Upper lobe of left lung (tissue), 6 donors: Measurements from ENCODE around the gene HSFX2. TPM values are rescaled to one million over a fixed set of nuclear protein-coding genes. Genes with fewer than 3 reads are reported as not detected.
"Not testable (repeated sequence)": the region's sequence is repeated elsewhere in the genome, so short reads cannot be mapped to it uniquely, and the experiment has no call there.

ENCODE experiments used
- ATAC-seq, 2 donors: fragments of 200-7000 bp; cut with Tn5 transposase; one replicate each; pipeline ENCODE4 v1.9.1; 2022; ENCODE audit warnings: mild to moderate bottlenecking in 2 of 2, moderate library complexity in 2 of 2; ENCODE audit not compliant: low FRiP score in 2 of 2
- DNase-seq, 2 donors: peaks; one replicate each; pipeline ENCODE4 v3.0.0-alpha.2; 2019 to 2020
- H3K27ac ChIP-seq, 4 donors: fragments of 200-600 bp; sonication (generic); one replicate each; pipeline ENCODE4 v1.5.1; 2016 to 2019
- H3K27me3 ChIP-seq, 4 donors: fragments of 200-600 bp; sonication (generic); one replicate each; pipeline ENCODE4 v1.5.1; 2017 to 2019
- H3K36me3 ChIP-seq, 4 donors: fragments of 200-600 bp; sonication (generic); one replicate each; pipeline ENCODE4 v1.5.1; 2016 to 2019
- H3K4me1 ChIP-seq, 4 donors: fragments of 200-600 bp; sonication (generic); one replicate each; pipeline ENCODE4 v1.5.1; 2018 to 2019
- H3K4me3 ChIP-seq, 4 donors: fragments of 200-600 bp; sonication (generic); one replicate each; pipeline ENCODE4 v1.5.1; 2017 to 2019; ENCODE audit warnings: mild to moderate bottlenecking in 2 of 4, moderate library complexity in 1 of 4
- H3K9me3 ChIP-seq, 4 donors: fragments of 200-600 bp; sonication (generic); one replicate each; pipeline ENCODE4 v1.5.1; 2018 to 2019
- EP300 ChIP-seq, 4 donors: sonication (generic); formaldehyde crosslinking; IDR thresholded peaks; one replicate each; pipeline ENCODE4 v1.5.1; 2017; ENCODE audit warnings: antibody characterized with exemption in 4 of 4, control low read depth in 2 of 4
- POLR2A ChIP-seq, 4 donors: fragments of 450-650 bp; IDR thresholded peaks; one replicate each; pipeline ENCODE4 v1.5.1; 2016 to 2017; ENCODE audit warnings: antibody characterized with exemption in 4 of 4, mild to moderate bottlenecking in 2 of 4
- POLR2AphosphoS5 ChIP-seq, 2 donors: sonication (generic); formaldehyde crosslinking; IDR thresholded peaks; one replicate each; pipeline ENCODE4 v1.5.1; 2017; ENCODE audit warnings: antibody characterized with exemption in 2 of 2
- WGBS, 2 donors: methylation state at CpG; one replicate each; pipeline ENCODE4 v1.1.5; 2017 to 2018; 5-methylcytosine and 5-hydroxymethylcytosine counted together
- total RNA-seq, 6 donors: library from RNA; depleted of rRNA in 4 of 6; stranded (reverse); fragments of >200 nt in 4 of 6; gene quantifications; one replicate each; pipeline versions ENCODE4 v1.1.0 to v1.2.1, GENCODE V29; 2016 to 2021
- TF ChIP-seq, protein P1 (sequence below), 6 experiments: fragments of 450-650 bp in 4 of 6; fragments of 200-600 bp in 2 of 6; sonication (generic) in 2 of 6; IDR thresholded peaks; one replicate each; pipeline ENCODE4 v1.5.1; 2016 to 2019; ENCODE audit warnings: antibody characterized with exemption in 6 of 6
- donor health status: DM: no; HTN: no; CAD: no; lungs with moderate emphysema.
- donor health status: DM: no; HTN: yes; CAD: no; lungs with severe emphysema.

HSFX2 gene
- total RNA-seq, 6 donors from 2014 or later = 0.24 to 0.49 TPM; not detected in 4

DNA sequence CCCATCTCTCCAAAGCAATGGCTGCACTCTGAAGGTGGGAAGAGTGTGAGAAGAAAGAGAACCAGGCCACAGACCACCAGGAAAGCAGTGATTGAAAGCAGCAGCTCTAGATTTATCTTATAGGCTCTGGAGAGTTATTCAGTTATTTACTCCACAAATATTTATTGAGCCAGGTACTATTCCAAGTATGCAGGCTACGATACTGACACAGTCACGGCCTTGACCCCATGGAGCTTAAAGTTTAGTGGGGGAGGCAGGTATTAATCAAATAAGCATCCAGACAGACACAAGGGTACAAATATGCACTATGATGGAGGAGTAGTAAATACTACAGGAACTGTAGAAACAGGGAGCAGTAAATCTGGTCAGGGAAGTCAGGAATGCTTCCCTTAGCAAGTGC lies 33.7 kb upstream of the HSFX2 start:
- WGBS, 2 donors = 61 to 83% methylated on average over 2 of the region's 2 CpGs
- Histone ChIP-seq H3K27ac (no peak overlapping the region), H3K27me3 (no peaks in the 10 kb centered on the region), H3K9me3 (no peaks in the 10 kb centered on the region), H3K4me3 (no peak overlapping the region), H3K36me3 (no peaks in the 10 kb centered on the region), H3K4me1 (peaks cover 3 to 15% (median 9%) of the 10 kb centered on the region in 4 donors)
- ATAC-seq = no peak
- TF ChIP-seq, protein P1, sequence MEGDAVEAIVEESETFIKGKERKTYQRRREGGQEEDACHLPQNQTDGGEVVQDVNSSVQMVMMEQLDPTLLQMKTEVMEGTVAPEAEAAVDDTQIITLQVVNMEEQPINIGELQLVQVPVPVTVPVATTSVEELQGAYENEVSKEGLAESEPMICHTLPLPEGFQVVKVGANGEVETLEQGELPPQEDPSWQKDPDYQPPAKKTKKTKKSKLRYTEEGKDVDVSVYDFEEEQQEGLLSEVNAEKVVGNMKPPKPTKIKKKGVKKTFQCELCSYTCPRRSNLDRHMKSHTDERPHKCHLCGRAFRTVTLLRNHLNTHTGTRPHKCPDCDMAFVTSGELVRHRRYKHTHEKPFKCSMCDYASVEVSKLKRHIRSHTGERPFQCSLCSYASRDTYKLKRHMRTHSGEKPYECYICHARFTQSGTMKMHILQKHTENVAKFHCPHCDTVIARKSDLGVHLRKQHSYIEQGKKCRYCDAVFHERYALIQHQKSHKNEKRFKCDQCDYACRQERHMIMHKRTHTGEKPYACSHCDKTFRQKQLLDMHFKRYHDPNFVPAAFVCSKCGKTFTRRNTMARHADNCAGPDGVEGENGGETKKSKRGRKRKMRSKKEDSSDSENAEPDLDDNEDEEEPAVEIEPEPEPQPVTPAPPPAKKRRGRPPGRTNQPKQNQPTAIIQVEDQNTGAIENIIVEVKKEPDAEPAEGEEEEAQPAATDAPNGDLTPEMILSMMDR (IDR thresholded peaks at IDR 0.05) = no peak
- no peak for TF ChIP-seq POLR2AphosphoS5 (IDR thresholded peaks at IDR 0.05)
- TF ChIP-seq EP300 (IDR thresholded peaks at IDR 0.05) = no peak
- TF ChIP-seq POLR2A (IDR thresholded peaks at IDR 0.05) = no peak
- DNase-seq = no peak

DNA sequence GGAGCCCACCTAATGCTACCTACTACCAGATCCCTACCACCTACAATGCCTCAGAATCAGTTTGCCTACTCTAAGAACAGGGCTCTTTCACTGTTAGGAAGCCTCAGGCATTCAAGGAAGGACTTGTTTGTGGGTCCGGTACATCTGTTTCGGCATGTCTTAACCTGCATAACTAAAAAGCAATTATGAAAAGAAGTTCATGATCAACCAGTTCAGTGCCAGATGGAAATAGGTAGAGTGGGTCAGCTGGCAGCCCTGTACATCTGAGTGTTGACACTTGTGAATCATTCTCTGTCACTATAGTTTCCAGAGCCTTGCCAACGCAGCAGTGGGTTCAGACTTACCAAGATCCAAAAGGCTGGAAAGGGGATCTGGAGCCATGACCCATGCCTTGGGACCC lies 33.2 kb upstream of the HSFX2 start:
- no peak for ATAC-seq
- Histone ChIP-seq H3K27ac (no peak overlapping the region), H3K4me3 (no peak overlapping the region), H3K9me3 (no peaks in the 10 kb centered on the region), H3K27me3 (no peaks in the 10 kb centered on the region), H3K36me3 (no peaks in the 10 kb centered on the region), H3K4me1 (peaks cover 3 to 15% (median 9%) of the 10 kb centered on the region in 4 donors)
- DNase-seq = no peak
- 84 to 100% methylated on average over 2 to 3 of the region's 3 CpGs for WGBS, 2 donors
- no peak for TF ChIP-seq POLR2AphosphoS5 (IDR thresholded peaks at IDR 0.05)
- no peak for TF ChIP-seq POLR2A (IDR thresholded peaks at IDR 0.05)
- TF ChIP-seq EP300 (IDR thresholded peaks at IDR 0.05) = no peak
- TF ChIP-seq, protein P1 (IDR thresholded peaks at IDR 0.05) = no peak

DNA sequence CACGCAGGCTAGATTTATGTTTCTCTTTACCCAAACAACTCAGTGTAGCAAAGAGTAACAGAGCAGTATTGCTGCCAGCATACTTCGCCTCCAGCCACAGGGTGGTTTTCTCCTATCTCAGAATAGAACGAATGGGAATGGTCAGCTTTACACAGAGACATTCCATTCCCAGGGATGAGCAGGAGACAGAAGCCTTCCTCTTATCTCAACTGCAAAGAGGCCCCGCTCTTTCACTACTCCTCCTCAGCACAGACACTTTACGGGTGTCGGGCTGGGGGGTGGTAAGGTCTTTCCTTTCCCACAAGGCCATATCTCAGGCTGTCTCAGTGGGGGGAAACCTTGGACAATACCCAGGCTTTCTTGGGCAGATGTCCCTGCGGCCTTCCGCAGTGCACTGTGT lies 31.7 kb upstream of the HSFX2 start:
- ATAC-seq, H3K9me3 ChIP-seq: not testable (repeated sequence)

DNA sequence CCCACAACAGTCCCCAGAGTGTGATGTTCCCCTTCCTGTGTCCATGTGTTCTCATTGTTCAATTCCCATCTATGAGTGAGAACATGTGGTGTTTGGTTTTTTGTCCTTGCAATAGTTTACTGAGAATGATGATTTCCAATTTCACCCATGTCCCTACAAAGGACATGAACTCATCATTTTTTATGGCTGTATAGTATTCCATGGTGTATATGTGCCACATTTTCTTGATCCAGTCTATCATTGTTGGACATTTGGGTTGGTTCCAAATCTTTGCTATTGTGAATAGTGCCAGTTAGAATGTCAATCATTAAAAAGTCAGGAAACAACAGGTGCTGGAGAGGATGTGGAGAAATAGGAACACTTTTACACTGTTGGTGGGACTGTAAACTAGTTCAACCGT lies 24.5 kb upstream of the HSFX2 start:
- not testable (repeated sequence) for H3K4me3 ChIP-seq, H3K4me1 ChIP-seq, ATAC-seq, H3K36me3 ChIP-seq, DNase-seq, H3K27ac ChIP-seq, H3K9me3 ChIP-seq, H3K27me3 ChIP-seq
- WGBS, 2 donors = 88% methylated on average over 1 of the region's 1 CpG; no CpG with 5 or more reads in 1 of the 2 donors

More for the DNA sequence above, 31.7 kb upstream of the HSFX2 start:
- WGBS, 2 donors = 71 to 86% methylated on average over 8 of the region's 8 CpGs
- not testable (repeated sequence) for H3K4me3 ChIP-seq, DNase-seq, H3K27ac ChIP-seq, H3K36me3 ChIP-seq, H3K27me3 ChIP-seq
- peaks cover 3 to 11% (median 7%) of the 10 kb centered on the region in 4 donors for H3K4me1 ChIP-seq

DNA sequence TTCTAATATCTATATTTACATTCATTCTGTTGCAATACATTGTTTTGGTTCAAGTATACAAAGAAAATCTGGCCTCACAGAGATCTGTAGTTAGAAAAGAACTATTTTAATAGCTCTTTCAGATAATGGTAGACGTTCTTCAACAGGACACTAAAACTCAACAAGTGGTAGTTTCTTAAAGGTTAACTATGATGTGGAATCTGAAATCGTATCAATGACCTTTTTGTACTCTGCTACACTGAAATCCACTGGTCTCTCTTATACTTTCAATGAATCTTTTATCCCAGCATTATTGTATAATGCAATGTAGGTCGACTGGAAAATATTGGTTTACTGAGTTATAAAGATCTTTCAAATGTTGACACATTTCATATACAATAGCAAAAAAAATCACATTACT lies 23.8 kb upstream of the HSFX2 start:
- H3K9me3 ChIP-seq = no peaks in the 10 kb centered on the region
- H3K4me1 ChIP-seq = no peaks in the 10 kb centered on the region
- no peaks in the 10 kb centered on the region for H3K36me3 ChIP-seq
- DNase-seq (no peak), ATAC-seq (no peak)
- H3K27me3 ChIP-seq = no peaks in the 10 kb centered on the region
- WGBS, 2 donors = 63 to 92% methylated on average over 3 of the region's 3 CpGs
- TF ChIP-seq POLR2A (IDR thresholded peaks at IDR 0.05) = no peak
- TF ChIP-seq POLR2AphosphoS5 (IDR thresholded peaks at IDR 0.05) = no peak
- TF ChIP-seq, protein P1 (IDR thresholded peaks at IDR 0.05) = no peak
- no peak for TF ChIP-seq EP300 (IDR thresholded peaks at IDR 0.05)
- no peak overlapping the region for H3K4me3 ChIP-seq
- H3K27ac ChIP-seq = no peak overlapping the region

DNA sequence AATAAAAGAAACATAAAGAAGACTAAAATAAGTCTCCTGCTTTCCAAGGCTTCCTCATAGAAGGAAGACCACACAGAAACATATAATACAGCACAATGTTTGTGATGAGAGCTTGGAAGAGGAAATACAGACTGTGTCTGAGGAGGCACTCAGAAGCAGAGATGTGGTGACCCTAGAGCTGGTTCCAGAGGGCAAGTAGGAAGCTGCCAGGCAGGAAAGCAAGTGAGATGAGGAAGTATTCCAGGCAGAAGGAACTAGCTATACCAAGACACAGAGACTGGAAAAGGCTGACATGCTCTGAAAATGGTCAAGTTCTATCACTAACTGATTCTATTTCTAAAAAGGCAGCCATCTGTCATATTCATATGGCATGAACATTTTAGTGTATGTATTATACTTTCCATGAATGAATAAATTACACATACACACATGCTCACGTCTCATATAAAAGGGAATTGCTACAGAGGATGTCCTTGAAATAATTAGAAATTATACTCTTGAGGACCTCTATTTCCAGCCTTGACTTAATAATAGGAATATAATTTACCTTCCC lies 16.6 kb upstream of the HSFX2 start:
- no peaks in the 10 kb centered on the region for H3K9me3 ChIP-seq
- TF ChIP-seq, protein P1 (IDR thresholded peaks at IDR 0.05) = no peak
- TF ChIP-seq POLR2AphosphoS5 (IDR thresholded peaks at IDR 0.05) = no peak
- WGBS, 2 donors = 58 to 67% methylated on average over 1 of the region's 1 CpG
- H3K27me3 ChIP-seq = no peaks in the 10 kb centered on the region
- no peak for ATAC-seq
- H3K4me3 ChIP-seq = no peak overlapping the region
- H3K36me3 ChIP-seq = peaks cover 0 to 10% (median 0%) of the 10 kb centered on the region in 4 donors
- no peaks in the 10 kb centered on the region for H3K4me1 ChIP-seq
- no peak overlapping the region for H3K27ac ChIP-seq
- no peak for DNase-seq
